ENCODE results near the gene CYB561D2.

Gene CYB561D2

GRCh38 chr3:50395070-50395860, 44.6 kb downstream of the CYB561D2 start:
- no peak for DNase-seq

DNA sequence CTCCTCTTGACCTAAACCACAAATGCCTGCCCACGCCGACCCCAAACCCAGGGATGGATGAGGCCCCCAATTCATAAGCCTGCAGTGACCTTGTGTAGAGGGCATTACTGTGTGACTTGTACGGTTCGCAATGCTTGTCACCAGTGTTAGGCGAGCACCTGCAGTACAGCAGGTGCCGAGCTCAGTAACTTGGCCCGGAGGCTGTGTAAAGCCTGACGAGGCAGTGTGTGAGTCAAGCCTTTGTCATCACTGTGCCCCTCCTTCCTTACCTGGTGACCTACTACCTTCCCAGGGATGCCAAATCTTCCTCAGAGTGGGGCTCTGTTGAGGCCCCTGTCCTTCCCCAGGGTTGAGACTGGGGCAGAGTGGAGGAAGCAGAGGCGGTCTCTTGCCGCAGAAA, 45.8 kb downstream of the CYB561D2 start:
- DNase-seq = peak; percentile 73

DNA sequence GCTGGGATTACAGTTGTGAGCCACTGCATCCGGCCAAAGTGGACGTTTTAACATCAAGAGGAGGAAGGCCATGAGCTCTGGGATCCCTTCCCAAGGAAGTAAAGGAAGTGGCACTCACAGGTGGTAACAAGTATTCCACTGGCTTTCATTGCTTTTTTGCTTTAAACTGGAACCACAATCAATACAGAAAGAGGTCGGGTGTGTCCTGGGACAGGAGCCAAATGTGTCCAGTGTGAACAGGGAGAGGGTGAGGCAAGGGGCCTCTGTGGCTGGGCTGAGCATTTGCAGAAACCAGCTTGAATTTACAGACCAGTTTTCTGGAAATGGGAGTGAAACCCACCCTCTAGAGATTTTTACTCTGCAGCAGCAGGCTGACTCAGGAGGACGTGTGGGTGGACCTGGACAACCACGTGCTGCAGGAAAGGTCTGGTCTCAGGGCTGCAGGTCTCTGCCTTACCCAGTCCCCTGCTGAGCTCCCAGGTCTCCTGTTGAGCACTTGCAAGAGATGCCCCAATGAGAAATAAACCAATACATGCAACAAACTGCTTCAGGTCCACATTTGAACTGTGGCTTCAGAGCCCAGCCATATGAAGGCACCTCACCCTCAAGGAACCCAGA, 51.4 kb downstream of the CYB561D2 start:
- no peak for DNase-seq
